Measurements from ENCODE around the gene PRPSAP2.
"Not testable (repeated sequence)": the region's sequence is repeated elsewhere in the genome, so short reads cannot be mapped to it uniquely, and the experiment has no call there.

The PRPSAP2 gene

GRCh38 chr17:18937981-18938691 is 80.2 kb downstream of the PRPSAP2 start:
- no peak for DNase-seq (ENCODE audit: extremely low read depth in 1 of 2, low read depth in 1 of 2)

- DNase-seq (ENCODE audit: extremely low read depth in 1 of 2, low read depth in 1 of 2), result no peak
Measured at GRCh38 chr17:18938692-18939023, 80.7 kb downstream of the PRPSAP2 start.

GRCh38 chr17:18944646-18945045 is 86.7 kb downstream of the PRPSAP2 start:
- no peak for DNase-seq (ENCODE audit: extremely low read depth in 1 of 2, low read depth in 1 of 2)

- no peak for DNase-seq (ENCODE audit: extremely low read depth in 1 of 2, low read depth in 1 of 2)
Measured at GRCh38 chr17:18946536-18946935, 88.6 kb downstream of the PRPSAP2 start.

GRCh38 chr17:18947866-18948265 is 89.9 kb downstream of the PRPSAP2 start:
- no peak for DNase-seq (ENCODE audit: extremely low read depth in 1 of 2, low read depth in 1 of 2)

GRCh38 chr17:18948476-18949006 is 90.6 kb downstream of the PRPSAP2 start:
- no peak for DNase-seq (ENCODE audit: extremely low read depth in 1 of 2, low read depth in 1 of 2)

GRCh38 chr17:18949566-18949965 is 91.6 kb downstream of the PRPSAP2 start:
- DNase-seq (ENCODE audit: extremely low read depth in 1 of 2, low read depth in 1 of 2), result no peak

- DNase-seq (ENCODE audit: extremely low read depth in 1 of 2, low read depth in 1 of 2), result no peak
Measured at GRCh38 chr17:18950346-18950745, 92.4 kb downstream of the PRPSAP2 start.

GRCh38 chr17:18950944-18951905 is 93.3 kb downstream of the PRPSAP2 start:
- DNase-seq (ENCODE audit: extremely low read depth in 1 of 2, low read depth in 1 of 2), result no peak

GRCh38 chr17:18951941-18952842 is 94.3 kb downstream of the PRPSAP2 start, which contains the start of gene SLC5A10:
TSS of gene SLC5A10 (plus strand) at chr17:18952165. CDS start at chr17:18952206, 41 bp downstream.
- no peak for DNase-seq (ENCODE audit: extremely low read depth in 1 of 2, low read depth in 1 of 2)

GRCh38 chr17:18953231-18953728 is 95.3 kb downstream of the PRPSAP2 start:
- no peak for DNase-seq (ENCODE audit: extremely low read depth in 1 of 2, low read depth in 1 of 2)

- no peak for DNase-seq (ENCODE audit: extremely low read depth in 1 of 2, low read depth in 1 of 2)
Measured at GRCh38 chr17:18954321-18954720, 96.4 kb downstream of the PRPSAP2 start.

GRCh38 chr17:18955009-18955408 is 97.1 kb downstream of the PRPSAP2 start:
- DNase-seq (ENCODE audit: extremely low read depth in 1 of 2, low read depth in 1 of 2), result no peak

GRCh38 chr17:18956021-18956420 is 98.1 kb downstream of the PRPSAP2 start:
- DNase-seq (ENCODE audit: extremely low read depth in 1 of 2, low read depth in 1 of 2), result not testable (repeated sequence)

- DNase-seq (ENCODE audit: extremely low read depth in 1 of 2, low read depth in 1 of 2), result no peak
Measured at GRCh38 chr17:18956581-18956980, 98.7 kb downstream of the PRPSAP2 start.

- DNase-seq (ENCODE audit: extremely low read depth in 1 of 2, low read depth in 1 of 2), result no peak
Measured at GRCh38 chr17:18957831-18958230, 99.9 kb downstream of the PRPSAP2 start.

- no peak for DNase-seq (ENCODE audit: extremely low read depth in 1 of 2, low read depth in 1 of 2)
Measured at GRCh38 chr17:18958611-18959010, 100.7 kb downstream of the PRPSAP2 start.

GRCh38 chr17:18959071-18959844 is 101.3 kb downstream of the PRPSAP2 start:
- no peak for DNase-seq (ENCODE audit: extremely low read depth in 1 of 2, low read depth in 1 of 2)

- no peak for DNase-seq (ENCODE audit: extremely low read depth in 1 of 2, low read depth in 1 of 2)
Measured at GRCh38 chr17:18959845-18960240, 101.9 kb downstream of the PRPSAP2 start.

GRCh38 chr17:18960241-18960665 is 102.3 kb downstream of the PRPSAP2 start:
- no peak for DNase-seq (ENCODE audit: extremely low read depth in 1 of 2, low read depth in 1 of 2)
